HepG2 (cell line): Measurements from ENCODE around the gene ZNF853. TPM values are rescaled to one million over a fixed set of nuclear protein-coding genes. Genes with fewer than 3 reads are reported as not detected.

Experiments used
- ATAC-seq: fragments of 200-7000 bp; cut with Tn5 transposase; 3 replicates; pipeline ENCODE4 v1.9.1; 2020; ENCODE audit warnings: mild to moderate bottlenecking, moderate library complexity
- BruUV-seq: library from RNA; stranded (reverse); fragments of 400-500 nt; replicated peaks from 2 replicates; lab custom pipeline; 2021; lab: Mats Ljungman, UMichigan
- CTCF ChIA-PET: fragments of 300-600 bp; formaldehyde crosslinking; extraction: SDS; loops from one replicate; lab custom pipeline; 2021; ENCODE audit warnings: low total read pairs, inconsistent platforms, low intra/inter-chr PET ratio; lab: Yijun Ruan, JAX
- POLR2A ChIA-PET: fragments of 350-600 bp; sonication (Branson Sonifier 250); formaldehyde crosslinking; loops from one replicate; lab custom pipeline; 2020; ENCODE audit warnings: antibody characterized with exemption, inconsistent platforms; lab: Yijun Ruan, JAX
- DNase-seq: peaks from one replicate; pipeline ENCODE4 v3.0.0-alpha.2; 2015; ENCODE audit warnings: low spot score
- FAIRE-seq: peaks from 3 replicates; lab custom pipeline; 2011; peaks lifted over from hg19 to GRCh38; lab: Jason Lieb, UNC
- H2AFZ ChIP-seq: one replicate; pipeline ENCODE4 v1.6.1; 2011; ENCODE audit warnings: low read length, inconsistent platforms
- H3K27ac ChIP-seq: fragments of 300-600 bp; 3 replicates; pipeline ENCODE4 v1.8.0; 2011; ENCODE audit warnings: mixed run types, mild to moderate bottlenecking, mixed read lengths, low read length, inconsistent platforms; ENCODE audit not compliant: insufficient read depth; ENCODE audit errors: extremely low read length
- H3K27me3 ChIP-seq, 2 experiments: fragments of 200-600 bp in 1 of 2; 2 replicates in 1 of 2; 3 replicates in 1 of 2; pipeline versions ENCODE4 v1.6.0 to v1.8.0; 2011; ENCODE audit warnings: low read length in 2 of 2, mild to moderate bottlenecking in 2 of 2, moderate library complexity in 2 of 2, inconsistent platforms in 1 of 2; ENCODE audit not compliant: insufficient read depth in 2 of 2, control insufficient read depth in 1 of 2
- H3K36me3 ChIP-seq, 2 experiments: fragments of 200-600 bp in 1 of 2; replicated peaks in 1 of 2; 2 replicates in 1 of 2; 3 replicates in 1 of 2; pipeline versions ENCODE4 v1.5.1 to v1.8.0; 2011; ENCODE audit warnings: low read length in 2 of 2, inconsistent platforms in 1 of 2; ENCODE audit not compliant: insufficient read depth in 2 of 2, control insufficient read depth in 1 of 2
- H3K4me1 ChIP-seq: 2 replicates; pipeline ENCODE4 v1.5.1; 2012; ENCODE audit warnings: low read length, inconsistent platforms; ENCODE audit not compliant: insufficient read depth
- H3K4me2 ChIP-seq: 2 replicates; pipeline ENCODE4 v1.6.0; 2011; ENCODE audit warnings: low read depth, low read length, inconsistent platforms
- H3K4me3 ChIP-seq, 3 experiments: fragments of 200-600 bp in 1 of 3; sonication (generic), shearing (Covaris generic) in 1 of 3; replicated peaks in 1 of 3; 2 replicates each; pipeline ENCODE4 v1.5.1; 2011 to 2016; ENCODE audit warnings: low read length in 3 of 3, inconsistent platforms in 2 of 3, low read depth in 2 of 3, mild to moderate bottlenecking in 2 of 3, control low read depth in 1 of 3, mixed read lengths in 1 of 3; ENCODE audit not compliant: insufficient read depth in 1 of 3
- H3K79me2 ChIP-seq: one replicate; pipeline ENCODE4 v1.6.1; 2011; ENCODE audit warnings: low read length, inconsistent platforms; ENCODE audit not compliant: insufficient read depth
- H3K9ac ChIP-seq: 2 replicates; pipeline ENCODE4 v1.6.0; 2011; ENCODE audit warnings: mild to moderate bottlenecking, low read depth, low read length, inconsistent platforms; ENCODE audit not compliant: insufficient read depth
- H3K9me3 ChIP-seq: 2 replicates; pipeline ENCODE4 v1.5.1; 2012; ENCODE audit warnings: mild to moderate bottlenecking, low read length
- H4K20me1 ChIP-seq: 2 replicates; pipeline ENCODE4 v1.6.0; 2011; ENCODE audit warnings: inconsistent platforms, mild to moderate bottlenecking, low read length, moderate library complexity; ENCODE audit not compliant: insufficient read depth
- CHCHD3 ChIP-seq: sonication (generic); formaldehyde crosslinking; IDR thresholded peaks from 2 replicates; pipeline ENCODE4 v1.8.0; 2022; ENCODE audit warnings: mild to moderate bottlenecking, missing genetic modification reagents, moderate library complexity
- HOXA7 ChIP-seq: sonication (generic); formaldehyde crosslinking; IDR thresholded peaks from 2 replicates; pipeline ENCODE4 v1.8.1; 2022; ENCODE audit warnings: mild to moderate bottlenecking, missing genetic modification reagents, moderate library complexity
- ZNF256 ChIP-seq: sonication (generic); formaldehyde crosslinking; conservative IDR thresholded peaks from 2 replicates; pipeline ENCODE4 v1.4.0; 2020; ENCODE audit warnings: missing genetic modification reagents
- ZNF333 ChIP-seq: sonication (generic); formaldehyde crosslinking; IDR thresholded peaks from 2 replicates; pipeline ENCODE4 v1.4.0; 2020; ENCODE audit warnings: mild to moderate bottlenecking, missing genetic modification reagents, borderline replicate concordance
- ZNF609 ChIP-seq: sonication (generic); formaldehyde crosslinking; IDR thresholded peaks from 2 replicates; pipeline ENCODE4 v1.4.0; 2020; ENCODE audit warnings: mild to moderate bottlenecking, missing genetic modification reagents, borderline replicate concordance
- ZNF644 ChIP-seq: IDR thresholded peaks from 2 replicates; pipeline ENCODE4 v1.6.1; 2016; ENCODE audit warnings: low read depth
- ZNF749 ChIP-seq: sonication (generic); formaldehyde crosslinking; IDR thresholded peaks from 2 replicates; pipeline ENCODE4 v1.8.0; 2022; ENCODE audit warnings: mild to moderate bottlenecking, missing genetic modification reagents, moderate library complexity, borderline replicate concordance
- ZNF761 ChIP-seq: sonication (generic); formaldehyde crosslinking; conservative IDR thresholded peaks from 2 replicates; pipeline ENCODE4 v1.4.0; 2020; ENCODE audit warnings: mild to moderate bottlenecking, missing genetic modification reagents
- WGBS: methylation state at CpG from one replicate; pipeline ENCODE4 v1.1.6; 2017; ENCODE audit warnings: low lambda C conversion rate; 5-methylcytosine and 5-hydroxymethylcytosine counted together
- in situ Hi-C: cut with HindIII; loops from 2 replicates; pipeline ENCODE4 v1.10.0; 2017; ENCODE audit warnings: low pct_unique_long_range_greater_than_20kb; ENCODE audit not compliant: extremely low pct_ligation_motif_present
- intact Hi-C: fragments of 100-400 bp; cut with micrococcal nuclease; formaldehyde crosslinking; loops from one replicate; pipeline ENCODE4 v1.10.0; 2022; ENCODE audit not compliant: unreplicated experiment
- polyA plus RNA-seq, 8 experiments: library from polyadenylated mRNA; depleted of rRNA in 3 of 8; stranded (reverse) in 7 of 8; unstranded in 1 of 8; fragments of >200 nt; fragmentation: Illumina TruSeq in 4 of 8; extraction: Trizol in 4 of 8; gene quantifications; 2 replicates each; pipeline versions ENCODE4 v1.2.1 to v1.2.3, GENCODE V29; 2011 to 2016; ENCODE audit warnings: low read depth in 4 of 8, missing spikeins in 1 of 8, mixed read lengths in 1 of 8; ENCODE audit not compliant: insufficient read depth in 1 of 8
- total RNA-seq, 5 experiments: library from RNA; depleted of rRNA; stranded (reverse); fragments of >200 nt; fragmentation: Illumina TruSeq; extraction: Trizol; gene quantifications; 2 replicates each; pipeline ENCODE4 v1.2.3, GENCODE V29; 2016; ENCODE audit warnings: low read depth in 1 of 5
- TF ChIP-seq, protein P1 (sequence below): sonication (generic); formaldehyde crosslinking; conservative IDR thresholded peaks from 2 replicates; pipeline ENCODE4 v1.8.1; 2023; ENCODE audit warnings: missing genetic modification reagents
- TF ChIP-seq, protein P2 (sequence below): sonication (generic); formaldehyde crosslinking; IDR thresholded peaks from 2 replicates; pipeline ENCODE4 v1.5.1; 2020; ENCODE audit warnings: missing genetic modification reagents, mild to moderate bottlenecking, borderline replicate concordance
- TF ChIP-seq, protein P3 (sequence below): sonication (generic); formaldehyde crosslinking; IDR thresholded peaks from 2 replicates; pipeline ENCODE4 v1.4.0; 2020; ENCODE audit warnings: missing genetic modification reagents

ZNF853 gene
- total and polyA plus RNA-seq, 2 of the 13 experiments (the other 11 are each of a cell fraction or from before 2014, with no cell fraction given) = 2.1 to 6.2 TPM

DNA sequence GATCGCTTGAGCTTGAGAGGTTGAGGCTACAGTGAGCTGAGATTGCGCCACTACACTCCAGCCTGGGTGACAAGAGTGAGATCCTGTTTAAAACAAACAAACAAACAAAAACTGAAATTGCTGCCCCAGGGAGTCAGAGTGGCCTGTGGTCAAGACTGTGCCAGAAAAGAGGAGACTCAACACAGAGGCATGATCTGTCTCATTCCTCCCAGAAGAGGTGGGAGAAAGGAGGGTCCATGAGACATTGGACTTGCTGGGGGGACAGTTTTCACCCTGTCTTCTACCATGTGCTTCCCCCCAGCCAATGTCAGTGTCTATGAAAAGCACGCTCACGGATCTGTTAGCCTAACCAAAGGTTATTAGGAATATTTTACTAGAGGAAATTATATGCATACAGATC, 3.2 kb downstream of the ZNF853 start:
- Histone ChIP-seq H3K9ac (no peak overlapping the region), H3K4me3 (no peak overlapping the region), H3K36me3 (peaks cover 3 to 8% of the 10 kb centered on the region in 2 experiments; a peak in 3 of 5 replicates), H3K27me3 (no peaks in the 10 kb centered on the region; a peak in 2 of 5 replicates), H3K4me2 (no peak overlapping the region), H2AFZ (no peak overlapping the region), H3K4me1 (peaks cover 21% of the 10 kb centered on the region), H3K79me2 (no peaks in the 10 kb centered on the region), H4K20me1 (no peaks in the 10 kb centered on the region), H3K9me3 (no peaks in the 10 kb centered on the region), H3K27ac (no peak overlapping the region)
- DNase-seq = no peak
- ATAC-seq = no peak
- WGBS = 87% methylated on average over 4 of the region's 4 CpGs
- FAIRE-seq = no peak
- intact Hi-C loops (no loop called here), in situ Hi-C loops (no loop called here)
- ChIA-PET CTCF (no interaction called here), POLR2A (no interaction called here)
- no TSS peak for BruUV-seq
- TF ChIP-seq HOXA7 (CRISPR knock-in tag) = no peak
- no peak for TF ChIP-seq ZNF644
- no peak for TF ChIP-seq ZNF761 (CRISPR knock-in tag)
- TF ChIP-seq ZNF749 (CRISPR knock-in tag) = no peak
- no peak for TF ChIP-seq CHCHD3 (CRISPR knock-in tag)
- TF ChIP-seq, protein P1, sequence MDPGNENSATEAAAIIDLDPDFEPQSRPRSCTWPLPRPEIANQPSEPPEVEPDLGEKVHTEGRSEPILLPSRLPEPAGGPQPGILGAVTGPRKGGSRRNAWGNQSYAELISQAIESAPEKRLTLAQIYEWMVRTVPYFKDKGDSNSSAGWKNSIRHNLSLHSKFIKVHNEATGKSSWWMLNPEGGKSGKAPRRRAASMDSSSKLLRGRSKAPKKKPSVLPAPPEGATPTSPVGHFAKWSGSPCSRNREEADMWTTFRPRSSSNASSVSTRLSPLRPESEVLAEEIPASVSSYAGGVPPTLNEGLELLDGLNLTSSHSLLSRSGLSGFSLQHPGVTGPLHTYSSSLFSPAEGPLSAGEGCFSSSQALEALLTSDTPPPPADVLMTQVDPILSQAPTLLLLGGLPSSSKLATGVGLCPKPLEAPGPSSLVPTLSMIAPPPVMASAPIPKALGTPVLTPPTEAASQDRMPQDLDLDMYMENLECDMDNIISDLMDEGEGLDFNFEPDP (CRISPR knock-in tag) = no peak
- no peak for TF ChIP-seq ZNF256 (CRISPR knock-in tag)
- TF ChIP-seq, protein P2, sequence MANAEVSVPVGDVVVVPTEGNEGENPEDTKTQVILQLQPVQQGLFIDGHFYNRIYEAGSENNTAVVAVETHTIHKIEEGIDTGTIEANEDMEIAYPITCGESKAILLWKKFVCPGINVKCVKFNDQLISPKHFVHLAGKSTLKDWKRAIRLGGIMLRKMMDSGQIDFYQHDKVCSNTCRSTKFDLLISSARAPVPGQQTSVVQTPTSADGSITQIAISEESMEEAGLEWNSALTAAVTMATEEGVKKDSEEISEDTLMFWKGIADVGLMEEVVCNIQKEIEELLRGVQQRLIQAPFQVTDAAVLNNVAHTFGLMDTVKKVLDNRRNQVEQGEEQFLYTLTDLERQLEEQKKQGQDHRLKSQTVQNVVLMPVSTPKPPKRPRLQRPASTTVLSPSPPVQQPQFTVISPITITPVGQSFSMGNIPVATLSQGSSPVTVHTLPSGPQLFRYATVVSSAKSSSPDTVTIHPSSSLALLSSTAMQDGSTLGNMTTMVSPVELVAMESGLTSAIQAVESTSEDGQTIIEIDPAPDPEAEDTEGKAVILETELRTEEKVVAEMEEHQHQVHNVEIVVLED (CRISPR knock-in tag) = no peak
- TF ChIP-seq, protein P3, sequence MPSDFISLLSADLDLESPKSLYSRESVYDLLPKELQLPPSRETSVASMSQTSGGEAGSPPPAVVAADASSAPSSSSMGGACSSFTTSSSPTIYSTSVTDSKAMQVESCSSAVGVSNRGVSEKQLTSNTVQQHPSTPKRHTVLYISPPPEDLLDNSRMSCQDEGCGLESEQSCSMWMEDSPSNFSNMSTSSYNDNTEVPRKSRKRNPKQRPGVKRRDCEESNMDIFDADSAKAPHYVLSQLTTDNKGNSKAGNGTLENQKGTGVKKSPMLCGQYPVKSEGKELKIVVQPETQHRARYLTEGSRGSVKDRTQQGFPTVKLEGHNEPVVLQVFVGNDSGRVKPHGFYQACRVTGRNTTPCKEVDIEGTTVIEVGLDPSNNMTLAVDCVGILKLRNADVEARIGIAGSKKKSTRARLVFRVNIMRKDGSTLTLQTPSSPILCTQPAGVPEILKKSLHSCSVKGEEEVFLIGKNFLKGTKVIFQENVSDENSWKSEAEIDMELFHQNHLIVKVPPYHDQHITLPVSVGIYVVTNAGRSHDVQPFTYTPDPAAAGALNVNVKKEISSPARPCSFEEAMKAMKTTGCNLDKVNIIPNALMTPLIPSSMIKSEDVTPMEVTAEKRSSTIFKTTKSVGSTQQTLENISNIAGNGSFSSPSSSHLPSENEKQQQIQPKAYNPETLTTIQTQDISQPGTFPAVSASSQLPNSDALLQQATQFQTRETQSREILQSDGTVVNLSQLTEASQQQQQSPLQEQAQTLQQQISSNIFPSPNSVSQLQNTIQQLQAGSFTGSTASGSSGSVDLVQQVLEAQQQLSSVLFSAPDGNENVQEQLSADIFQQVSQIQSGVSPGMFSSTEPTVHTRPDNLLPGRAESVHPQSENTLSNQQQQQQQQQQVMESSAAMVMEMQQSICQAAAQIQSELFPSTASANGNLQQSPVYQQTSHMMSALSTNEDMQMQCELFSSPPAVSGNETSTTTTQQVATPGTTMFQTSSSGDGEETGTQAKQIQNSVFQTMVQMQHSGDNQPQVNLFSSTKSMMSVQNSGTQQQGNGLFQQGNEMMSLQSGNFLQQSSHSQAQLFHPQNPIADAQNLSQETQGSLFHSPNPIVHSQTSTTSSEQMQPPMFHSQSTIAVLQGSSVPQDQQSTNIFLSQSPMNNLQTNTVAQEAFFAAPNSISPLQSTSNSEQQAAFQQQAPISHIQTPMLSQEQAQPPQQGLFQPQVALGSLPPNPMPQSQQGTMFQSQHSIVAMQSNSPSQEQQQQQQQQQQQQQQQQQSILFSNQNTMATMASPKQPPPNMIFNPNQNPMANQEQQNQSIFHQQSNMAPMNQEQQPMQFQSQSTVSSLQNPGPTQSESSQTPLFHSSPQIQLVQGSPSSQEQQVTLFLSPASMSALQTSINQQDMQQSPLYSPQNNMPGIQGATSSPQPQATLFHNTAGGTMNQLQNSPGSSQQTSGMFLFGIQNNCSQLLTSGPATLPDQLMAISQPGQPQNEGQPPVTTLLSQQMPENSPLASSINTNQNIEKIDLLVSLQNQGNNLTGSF (CRISPR knock-in tag) = no peak
- no peak for TF ChIP-seq ZNF333 (CRISPR knock-in tag)
- TF ChIP-seq ZNF609 = no peak
